MCF 10A (cell line): Measurements from ENCODE around the gene HP. TPM values are rescaled to one million over a fixed set of nuclear protein-coding genes. Genes with fewer than 3 reads are reported as not detected.
"Not testable (repeated sequence)": the region's sequence is repeated elsewhere in the genome, so short reads cannot be mapped to it uniquely, and the experiment has no call there.

Experiments
- Bru-seq: library from RNA; stranded (reverse); fragments of 400-500 nt; gene quantifications from one replicate; lab custom pipeline; 2021; lab: Mats Ljungman, UMichigan
- BruChase-seq, 2 experiments: library from RNA; stranded (reverse); fragments of 400-500 nt; gene quantifications; one replicate each; lab custom pipeline; 2021; lab: Mats Ljungman, UMichigan
- BruUV-seq: library from RNA; stranded (reverse); fragments of 400-500 nt; replicated peaks from 2 replicates; lab custom pipeline; 2021; lab: Mats Ljungman, UMichigan
- CTCF ChIA-PET: fragments of 300-600 bp; sonication (Branson Sonifier 250); formaldehyde crosslinking; extraction: SDS; loops from one replicate; lab custom pipeline; 2021; ENCODE audit warnings: antibody characterized with exemption, inconsistent platforms; lab: Yijun Ruan, JAX
- POLR2A ChIA-PET: fragments of 300-600, 350-650 bp; sonication (Branson Sonifier 250); formaldehyde crosslinking; extraction: SDS; loops from one replicate; lab custom pipeline; 2020; ENCODE audit warnings: antibody characterized with exemption, inconsistent platforms; lab: Yijun Ruan, JAX
- DNase-seq: peaks from one replicate; pipeline ENCODE4 v3.0.0-alpha.2; 2018; ENCODE audit not compliant: unreplicated experiment
- H3K27ac Mint-ChIP-seq: one replicate; pipeline ENCODE4 v1.8.0; 2022; ENCODE audit warnings: mild to moderate bottlenecking, low read depth, mixed read lengths; ENCODE audit not compliant: unreplicated experiment
- H3K27me3 Mint-ChIP-seq: one replicate; pipeline ENCODE4 v1.8.0; 2022; ENCODE audit warnings: mixed read lengths; ENCODE audit not compliant: insufficient read depth, unreplicated experiment
- H3K36me3 Mint-ChIP-seq: one replicate; pipeline ENCODE4 v1.8.0; 2022; ENCODE audit warnings: mild to moderate bottlenecking, moderate library complexity, mixed read lengths; ENCODE audit not compliant: insufficient read depth, unreplicated experiment
- H3K4me1 Mint-ChIP-seq: one replicate; pipeline ENCODE4 v1.8.0; 2022; ENCODE audit warnings: mixed read lengths; ENCODE audit not compliant: insufficient read depth, unreplicated experiment
- H3K4me3 Mint-ChIP-seq: one replicate; pipeline ENCODE4 v1.8.0; 2022; ENCODE audit warnings: mild to moderate bottlenecking, moderate library complexity, mixed read lengths; ENCODE audit not compliant: unreplicated experiment
- H3K9me3 Mint-ChIP-seq: one replicate; pipeline ENCODE4 v1.8.0; 2022; ENCODE audit warnings: mixed read lengths; ENCODE audit not compliant: unreplicated experiment
- CTCF ChIP-seq: fragments of 200-600 bp; IDR thresholded peaks from one replicate; pipeline ENCODE4 v1.8.0; 2022; ENCODE audit warnings: antibody characterized with exemption, mild to moderate bottlenecking; ENCODE audit not compliant: unreplicated experiment
- intact Hi-C: fragments of 100-400 bp; cut with micrococcal nuclease; formaldehyde crosslinking; loops from 2 replicates; pipeline ENCODE4 v1.14.1; 2022
- long read RNA-seq: library from polyadenylated mRNA; stranded (forward); transcript quantifications from one replicate; pipeline ENCODE4 v2.0.0, GENCODE V29; 2022
- total RNA-seq: library from RNA; stranded (reverse); gene quantifications from 2 replicates; pipeline ENCODE4 v1.2.3, GENCODE V29; 2022

HP gene, protein sequence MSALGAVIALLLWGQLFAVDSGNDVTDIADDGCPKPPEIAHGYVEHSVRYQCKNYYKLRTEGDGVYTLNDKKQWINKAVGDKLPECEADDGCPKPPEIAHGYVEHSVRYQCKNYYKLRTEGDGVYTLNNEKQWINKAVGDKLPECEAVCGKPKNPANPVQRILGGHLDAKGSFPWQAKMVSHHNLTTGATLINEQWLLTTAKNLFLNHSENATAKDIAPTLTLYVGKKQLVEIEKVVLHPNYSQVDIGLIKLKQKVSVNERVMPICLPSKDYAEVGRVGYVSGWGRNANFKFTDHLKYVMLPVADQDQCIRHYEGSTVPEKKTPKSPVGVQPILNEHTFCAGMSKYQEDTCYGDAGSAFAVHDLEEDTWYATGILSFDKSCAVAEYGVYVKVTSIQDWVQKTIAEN
- total RNA-seq = not detected in 2 replicates
- not detected for Bru-seq, nascent RNA
- not detected for BruChase-seq, experiment 1, labeled RNA remaining after a 6-hour chase
- BruChase-seq, experiment 2, labeled RNA remaining after a 2-hour chase = percentile 10 among the genes with signal in this experiment
- long read RNA-seq = 0 reads

DNA sequence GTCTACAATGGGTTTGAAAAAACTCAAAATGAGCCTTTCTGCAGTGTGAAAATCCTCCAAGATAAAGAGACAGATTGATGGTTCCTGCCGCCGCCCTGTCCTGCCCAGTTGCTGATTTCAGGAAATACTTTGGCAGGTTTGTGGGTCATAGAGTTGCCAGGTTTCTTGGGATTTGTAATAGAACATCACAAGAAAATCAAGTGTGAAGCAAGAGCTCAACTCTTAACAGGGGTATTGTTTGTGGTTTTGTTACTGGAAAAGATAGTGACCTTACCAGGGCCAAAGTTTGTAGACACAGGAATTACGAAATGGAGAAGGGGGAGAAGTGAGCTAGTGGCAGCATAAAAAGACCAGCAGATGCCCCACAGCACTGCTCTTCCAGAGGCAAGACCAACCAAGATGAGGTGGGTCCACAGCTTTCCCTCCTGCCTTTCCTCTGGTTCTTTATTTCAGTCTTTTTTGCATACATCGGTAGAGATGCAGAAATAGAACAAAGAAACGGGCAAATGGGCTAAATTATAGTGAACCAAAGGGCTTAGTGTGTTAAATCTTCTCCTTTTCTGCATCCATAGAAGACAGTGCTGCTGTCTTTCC is at the start of gene HP:
TSS of gene HP (plus strand) at position 252 of the 594 bp plus-strand sequence. CDS start at position 400, 148 bp downstream.
- H3K27ac Mint-ChIP-seq, H3K4me1 Mint-ChIP-seq, H3K27me3 Mint-ChIP-seq, intact Hi-C loops, POLR2A ChIA-PET, H3K4me3 Mint-ChIP-seq, H3K36me3 Mint-ChIP-seq, BruUV-seq, H3K9me3 Mint-ChIP-seq: not testable (repeated sequence)
- CTCF ChIA-PET = interaction anchor here (0.8 to 1.0 kb wide), 2 partner anchors 12 to 17 kb away, joined by 3 to 5 read pairs; no protein-coding TSS in a partner anchor
- peak; percentile 54 for DNase-seq

DNA sequence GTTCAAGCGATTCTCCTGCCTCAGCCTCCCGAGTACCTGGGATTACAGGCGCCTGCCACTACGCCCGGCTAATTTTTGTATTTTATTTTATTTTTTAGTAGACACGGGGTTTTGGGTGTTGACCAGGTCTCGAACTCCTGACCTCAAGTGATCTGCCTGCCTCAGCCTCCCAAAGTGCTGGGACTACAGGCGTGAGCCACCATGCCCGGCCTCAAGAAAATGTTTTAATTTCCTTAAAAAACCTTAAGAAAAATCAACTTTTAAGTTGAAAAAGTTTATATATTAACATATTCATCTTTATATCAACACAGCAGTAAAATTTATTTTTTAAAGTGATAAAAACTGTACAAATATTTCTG is 46.3 kb upstream of the HP start:
- H3K4me1 Mint-ChIP-seq, H3K27ac Mint-ChIP-seq, BruUV-seq, POLR2A ChIA-PET, CTCF ChIA-PET, DNase-seq, intact Hi-C loops, H3K36me3 Mint-ChIP-seq, H3K9me3 Mint-ChIP-seq: not testable (repeated sequence)
- H3K4me3 Mint-ChIP-seq = peak overlapping the region; percentile 99
- peaks cover 32% of the 10 kb centered on the region for H3K27me3 Mint-ChIP-seq

GRCh38 chr16:72008424-72009216 is 45.7 kb upstream of the HP start, which contains the start of gene DHODH:
TSS of gene DHODH (plus strand) at chr16:72008744. CDS start at chr16:72008765, 21 bp downstream.
- DNase-seq = peak; percentile 98
- Mint-ChIP-seq H3K27me3 (peaks cover 31% of the 10 kb centered on the region), H3K4me3 (peak within 1 kb of the TSS; percentile 99), H3K27ac (peak within 1 kb of the TSS; percentile 92), H3K36me3 (peaks cover 8% of the 10 kb centered on the region), H3K4me1 (peaks cover 9% of the 10 kb centered on the region), H3K9me3 (no peaks in the 10 kb centered on the region)
- CTCF ChIA-PET = interaction anchor here (0.6 kb wide), 1 partner anchor 43 kb away, joined by 4 read pairs; no protein-coding TSS in a partner anchor
- TF ChIP-seq CTCF = no peak
- no TSS peak for BruUV-seq
- intact Hi-C loops = no loop called here
- POLR2A ChIA-PET = interaction anchor here (0.7 kb wide), 1 partner anchor 166 kb away, joined by 4 read pairs; no protein-coding TSS in a partner anchor

DNA sequence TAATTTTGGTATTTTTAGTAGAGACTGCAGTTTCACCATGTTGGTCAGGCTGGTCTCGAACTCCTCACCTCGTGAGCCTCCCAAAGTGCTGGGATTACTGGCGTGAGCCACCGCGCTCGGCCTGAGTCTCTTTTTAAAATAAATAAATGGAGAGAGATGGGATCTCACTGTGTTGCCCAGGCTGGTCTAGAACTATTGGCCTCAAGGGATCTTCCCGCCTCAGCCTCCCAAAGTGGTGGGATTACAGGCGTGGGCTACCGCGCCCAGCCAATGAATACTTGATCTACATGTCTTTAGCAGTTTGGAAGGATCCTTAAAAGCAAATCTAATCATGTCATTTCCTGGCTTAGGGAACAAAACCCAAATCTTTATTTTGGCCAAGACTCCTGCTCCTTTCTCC is 44.5 kb upstream of the HP start:
- POLR2A ChIA-PET = interaction anchor here (0.7 kb wide), 1 partner anchor 17 kb away, joined by 4 read pairs; no protein-coding TSS in a partner anchor
- H3K27ac Mint-ChIP-seq = no peak overlapping the region
- H3K27me3 Mint-ChIP-seq = peaks cover 19% of the 10 kb centered on the region
- peak overlapping the region; percentile 56 for H3K4me3 Mint-ChIP-seq
- no peaks in the 10 kb centered on the region for H3K9me3 Mint-ChIP-seq
- no peak for DNase-seq
- BruUV-seq = no TSS peak
- H3K36me3 Mint-ChIP-seq = peaks cover 8% of the 10 kb centered on the region
- CTCF ChIA-PET = no interaction called here
- TF ChIP-seq CTCF = no peak
- intact Hi-C loops = no loop called here
- peaks cover 12% of the 10 kb centered on the region for H3K4me1 Mint-ChIP-seq
